HepG2 (cell line): ENCODE data around the gene TFCP2L1. TPM values are rescaled to one million over a fixed set of nuclear protein-coding genes. Genes with fewer than 3 reads are reported as not detected.

Source experiments
- ATAC-seq: fragments of 200-7000 bp; cut with Tn5 transposase; 3 replicates; pipeline ENCODE4 v1.9.1; 2020; ENCODE audit warnings: mild to moderate bottlenecking, moderate library complexity
- BruUV-seq: library from RNA; stranded (reverse); fragments of 400-500 nt; replicated peaks from 2 replicates; lab custom pipeline; 2021; lab: Mats Ljungman, UMichigan
- CTCF ChIA-PET: fragments of 300-600 bp; formaldehyde crosslinking; extraction: SDS; loops from one replicate; lab custom pipeline; 2021; ENCODE audit warnings: low total read pairs, inconsistent platforms, low intra/inter-chr PET ratio; lab: Yijun Ruan, JAX
- POLR2A ChIA-PET: fragments of 350-600 bp; sonication (Branson Sonifier 250); formaldehyde crosslinking; loops from one replicate; lab custom pipeline; 2020; ENCODE audit warnings: antibody characterized with exemption, inconsistent platforms; lab: Yijun Ruan, JAX
- DNase-seq: peaks from one replicate; pipeline ENCODE4 v3.0.0-alpha.2; 2015; ENCODE audit warnings: low spot score
- FAIRE-seq: peaks from 3 replicates; lab custom pipeline; 2011; peaks lifted over from hg19 to GRCh38; lab: Jason Lieb, UNC
- H2AFZ ChIP-seq: one replicate; pipeline ENCODE4 v1.6.1; 2011; ENCODE audit warnings: low read length, inconsistent platforms
- H3K27ac ChIP-seq: fragments of 300-600 bp; 3 replicates; pipeline ENCODE4 v1.8.0; 2011; ENCODE audit warnings: mixed run types, mild to moderate bottlenecking, mixed read lengths, low read length, inconsistent platforms; ENCODE audit not compliant: insufficient read depth; ENCODE audit errors: extremely low read length
- H3K27me3 ChIP-seq, 2 experiments: fragments of 200-600 bp in 1 of 2; 2 replicates in 1 of 2; 3 replicates in 1 of 2; pipeline versions ENCODE4 v1.6.0 to v1.8.0; 2011; ENCODE audit warnings: low read length in 2 of 2, mild to moderate bottlenecking in 2 of 2, moderate library complexity in 2 of 2, inconsistent platforms in 1 of 2; ENCODE audit not compliant: insufficient read depth in 2 of 2, control insufficient read depth in 1 of 2
- H3K36me3 ChIP-seq, 2 experiments: fragments of 200-600 bp in 1 of 2; replicated peaks in 1 of 2; 2 replicates in 1 of 2; 3 replicates in 1 of 2; pipeline versions ENCODE4 v1.5.1 to v1.8.0; 2011; ENCODE audit warnings: low read length in 2 of 2, inconsistent platforms in 1 of 2; ENCODE audit not compliant: insufficient read depth in 2 of 2, control insufficient read depth in 1 of 2
- H3K4me1 ChIP-seq: 2 replicates; pipeline ENCODE4 v1.5.1; 2012; ENCODE audit warnings: low read length, inconsistent platforms; ENCODE audit not compliant: insufficient read depth
- H3K4me2 ChIP-seq: 2 replicates; pipeline ENCODE4 v1.6.0; 2011; ENCODE audit warnings: low read depth, low read length, inconsistent platforms
- H3K4me3 ChIP-seq, 3 experiments: fragments of 200-600 bp in 1 of 3; sonication (generic), shearing (Covaris generic) in 1 of 3; replicated peaks in 1 of 3; 2 replicates each; pipeline ENCODE4 v1.5.1; 2011 to 2016; ENCODE audit warnings: low read length in 3 of 3, inconsistent platforms in 2 of 3, low read depth in 2 of 3, mild to moderate bottlenecking in 2 of 3, control low read depth in 1 of 3, mixed read lengths in 1 of 3; ENCODE audit not compliant: insufficient read depth in 1 of 3
- H3K79me2 ChIP-seq: one replicate; pipeline ENCODE4 v1.6.1; 2011; ENCODE audit warnings: low read length, inconsistent platforms; ENCODE audit not compliant: insufficient read depth
- H3K9ac ChIP-seq: 2 replicates; pipeline ENCODE4 v1.6.0; 2011; ENCODE audit warnings: mild to moderate bottlenecking, low read depth, low read length, inconsistent platforms; ENCODE audit not compliant: insufficient read depth
- H3K9me3 ChIP-seq: 2 replicates; pipeline ENCODE4 v1.5.1; 2012; ENCODE audit warnings: mild to moderate bottlenecking, low read length
- H4K20me1 ChIP-seq: 2 replicates; pipeline ENCODE4 v1.6.0; 2011; ENCODE audit warnings: inconsistent platforms, mild to moderate bottlenecking, low read length, moderate library complexity; ENCODE audit not compliant: insufficient read depth
- CEBPB ChIP-seq: IDR thresholded peaks from 2 replicates; pipeline ENCODE4 v1.6.1; 2011; ENCODE audit warnings: low read depth, low read length, improper control_type of control experiment, borderline replicate concordance
- HNRNPLL ChIP-seq: fragments of 200-400 bp; formaldehyde crosslinking; IDR thresholded peaks from 2 replicates; pipeline ENCODE4 v1.6.1; 2017; ENCODE audit warnings: mild to moderate bottlenecking, low read depth, low read length; ENCODE audit not compliant: poor library complexity, severe bottlenecking
- NR2F2 ChIP-seq: IDR thresholded peaks from 2 replicates; pipeline ENCODE4 v1.6.1; 2012; ENCODE audit warnings: low read depth, inconsistent platforms, borderline replicate concordance
- PHF21A ChIP-seq: sonication (generic); formaldehyde crosslinking; IDR thresholded peaks from 2 replicates; pipeline ENCODE4 v1.5.0; 2020; ENCODE audit warnings: mild to moderate bottlenecking, missing genetic modification reagents
- ZFX ChIP-seq: sonication (generic); formaldehyde crosslinking; IDR thresholded peaks from 2 replicates; pipeline ENCODE4 v1.4.0; 2020; ENCODE audit warnings: mild to moderate bottlenecking, low read depth, missing genetic modification reagents, moderate library complexity
- ZNF317 ChIP-seq: sonication (generic); formaldehyde crosslinking; IDR thresholded peaks from 2 replicates; pipeline ENCODE4 v1.5.0; 2020; ENCODE audit warnings: mild to moderate bottlenecking, missing genetic modification reagents
- ZNF432 ChIP-seq: sonication (generic); formaldehyde crosslinking; IDR thresholded peaks from 2 replicates; pipeline ENCODE4 v1.5.0; 2020; ENCODE audit warnings: missing genetic modification reagents, mild to moderate bottlenecking, borderline replicate concordance
- ZNF605 ChIP-seq: sonication (generic); formaldehyde crosslinking; IDR thresholded peaks from 2 replicates; pipeline ENCODE4 v1.8.0; 2022; ENCODE audit warnings: mild to moderate bottlenecking, missing genetic modification reagents
- ZNF768 ChIP-seq: sonication (generic); formaldehyde crosslinking; IDR thresholded peaks from 2 replicates; pipeline ENCODE4 v1.4.0; 2020; ENCODE audit warnings: missing genetic modification reagents
- WGBS: methylation state at CpG from one replicate; pipeline ENCODE4 v1.1.6; 2017; ENCODE audit warnings: low lambda C conversion rate; 5-methylcytosine and 5-hydroxymethylcytosine counted together
- in situ Hi-C: cut with HindIII; loops from 2 replicates; pipeline ENCODE4 v1.10.0; 2017; ENCODE audit warnings: low pct_unique_long_range_greater_than_20kb; ENCODE audit not compliant: extremely low pct_ligation_motif_present
- intact Hi-C: fragments of 100-400 bp; cut with micrococcal nuclease; formaldehyde crosslinking; loops from one replicate; pipeline ENCODE4 v1.10.0; 2022; ENCODE audit not compliant: unreplicated experiment
- polyA plus RNA-seq, 8 experiments: library from polyadenylated mRNA; depleted of rRNA in 3 of 8; stranded (reverse) in 7 of 8; unstranded in 1 of 8; fragments of >200 nt; fragmentation: Illumina TruSeq in 4 of 8; extraction: Trizol in 4 of 8; gene quantifications; 2 replicates each; pipeline versions ENCODE4 v1.2.1 to v1.2.3, GENCODE V29; 2011 to 2016; ENCODE audit warnings: low read depth in 4 of 8, missing spikeins in 1 of 8, mixed read lengths in 1 of 8; ENCODE audit not compliant: insufficient read depth in 1 of 8
- total RNA-seq, 5 experiments: library from RNA; depleted of rRNA; stranded (reverse); fragments of >200 nt; fragmentation: Illumina TruSeq; extraction: Trizol; gene quantifications; 2 replicates each; pipeline ENCODE4 v1.2.3, GENCODE V29; 2016; ENCODE audit warnings: low read depth in 1 of 5
- TF ChIP-seq, protein P1 (sequence below): sonication (generic); formaldehyde crosslinking; IDR thresholded peaks from 2 replicates; pipeline ENCODE4 v1.4.0; 2020; ENCODE audit warnings: missing genetic modification reagents
- TF ChIP-seq, protein P2 (sequence below): sonication (generic); formaldehyde crosslinking; IDR thresholded peaks from 2 replicates; pipeline ENCODE4 v1.4.0; 2020; ENCODE audit warnings: missing genetic modification reagents
- TF ChIP-seq, protein P3 (sequence below): sonication (generic); formaldehyde crosslinking; IDR thresholded peaks from 2 replicates; pipeline ENCODE4 v1.8.0; 2022; ENCODE audit warnings: low read depth, missing genetic modification reagents

The TFCP2L1 gene
- total and polyA plus RNA-seq, 2 of the 13 experiments (the other 11 are each of a cell fraction or from before 2014, with no cell fraction given): under 0.01 TPM; not detected in 1

DNA sequence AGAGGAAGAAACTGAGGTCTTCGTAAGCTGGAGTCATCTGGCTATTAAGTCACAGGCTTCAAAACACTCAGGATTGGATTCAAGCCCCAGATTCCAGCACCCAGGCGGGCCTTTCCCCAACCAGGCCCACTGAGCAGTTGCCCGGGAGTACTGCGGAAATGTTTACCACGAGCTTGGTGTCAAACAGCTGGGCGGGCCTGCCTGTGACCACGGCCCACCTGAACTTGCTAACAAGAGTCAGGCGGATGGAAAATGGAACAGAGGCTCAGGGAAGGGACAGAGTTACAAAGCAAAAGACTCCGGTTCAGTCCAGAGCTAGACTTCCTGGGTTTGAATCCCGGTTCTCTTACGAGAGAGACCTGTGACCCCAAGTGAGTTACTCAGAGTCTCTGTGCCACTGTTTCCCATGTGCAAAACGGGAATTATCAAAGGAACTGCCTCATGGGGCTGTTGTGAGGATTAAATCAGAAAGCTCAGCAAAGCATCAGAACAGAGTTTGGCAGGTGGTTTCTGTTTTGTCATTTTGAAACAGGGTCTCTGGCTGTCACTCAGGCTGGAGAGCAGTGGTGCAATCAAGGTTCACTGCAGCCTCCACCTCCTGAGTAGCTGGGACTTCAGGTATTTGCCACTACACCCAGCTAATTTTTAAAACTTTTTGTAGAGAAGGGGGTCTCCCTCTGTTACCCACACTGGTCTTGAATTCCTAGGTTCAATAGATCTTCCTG lies 49.0 kb upstream of the TFCP2L1 start:
- 3% methylated on average over 12 of the region's 12 CpGs for WGBS
- H3K4me2 ChIP-seq: peak overlapping the region; percentile 87
- peaks cover 0 to 7% of the 10 kb centered on the region in 2 experiments; a peak in 1 of 5 replicates for H3K27me3 ChIP-seq
- no peak overlapping the region for H3K27ac ChIP-seq
- ChIA-PET POLR2A (no interaction called here), CTCF (no interaction called here)
- FAIRE-seq (no peak), ATAC-seq (peak; percentile 51), DNase-seq (peak; percentile 20)
- no peak overlapping the region for H3K9ac ChIP-seq
- no peaks in the 10 kb centered on the region for H3K9me3 ChIP-seq
- BruUV-seq: no TSS peak
- H3K36me3 ChIP-seq: peaks cover 2 to 11% of the 10 kb centered on the region in 2 experiments; a peak in 4 of 5 replicates
- H3K4me3 ChIP-seq: peak overlapping the region; percentile 21 to 70 (median 39)
- intact Hi-C loops (no loop called here), in situ Hi-C loops (no loop called here)
- no peaks in the 10 kb centered on the region for H3K79me2 ChIP-seq
- peak overlapping the region; percentile 8 for H2AFZ ChIP-seq
- H3K4me1 ChIP-seq: peaks cover 29% of the 10 kb centered on the region
- no peaks in the 10 kb centered on the region for H4K20me1 ChIP-seq
- TF ChIP-seq NR2F2: no peak
- no peak for TF ChIP-seq HNRNPLL
- 0 out of 2 replicates have a peak, but pooled peaks have one; percentile 22 for TF ChIP-seq ZNF605 (CRISPR knock-in tag)
- TF ChIP-seq, protein P1, sequence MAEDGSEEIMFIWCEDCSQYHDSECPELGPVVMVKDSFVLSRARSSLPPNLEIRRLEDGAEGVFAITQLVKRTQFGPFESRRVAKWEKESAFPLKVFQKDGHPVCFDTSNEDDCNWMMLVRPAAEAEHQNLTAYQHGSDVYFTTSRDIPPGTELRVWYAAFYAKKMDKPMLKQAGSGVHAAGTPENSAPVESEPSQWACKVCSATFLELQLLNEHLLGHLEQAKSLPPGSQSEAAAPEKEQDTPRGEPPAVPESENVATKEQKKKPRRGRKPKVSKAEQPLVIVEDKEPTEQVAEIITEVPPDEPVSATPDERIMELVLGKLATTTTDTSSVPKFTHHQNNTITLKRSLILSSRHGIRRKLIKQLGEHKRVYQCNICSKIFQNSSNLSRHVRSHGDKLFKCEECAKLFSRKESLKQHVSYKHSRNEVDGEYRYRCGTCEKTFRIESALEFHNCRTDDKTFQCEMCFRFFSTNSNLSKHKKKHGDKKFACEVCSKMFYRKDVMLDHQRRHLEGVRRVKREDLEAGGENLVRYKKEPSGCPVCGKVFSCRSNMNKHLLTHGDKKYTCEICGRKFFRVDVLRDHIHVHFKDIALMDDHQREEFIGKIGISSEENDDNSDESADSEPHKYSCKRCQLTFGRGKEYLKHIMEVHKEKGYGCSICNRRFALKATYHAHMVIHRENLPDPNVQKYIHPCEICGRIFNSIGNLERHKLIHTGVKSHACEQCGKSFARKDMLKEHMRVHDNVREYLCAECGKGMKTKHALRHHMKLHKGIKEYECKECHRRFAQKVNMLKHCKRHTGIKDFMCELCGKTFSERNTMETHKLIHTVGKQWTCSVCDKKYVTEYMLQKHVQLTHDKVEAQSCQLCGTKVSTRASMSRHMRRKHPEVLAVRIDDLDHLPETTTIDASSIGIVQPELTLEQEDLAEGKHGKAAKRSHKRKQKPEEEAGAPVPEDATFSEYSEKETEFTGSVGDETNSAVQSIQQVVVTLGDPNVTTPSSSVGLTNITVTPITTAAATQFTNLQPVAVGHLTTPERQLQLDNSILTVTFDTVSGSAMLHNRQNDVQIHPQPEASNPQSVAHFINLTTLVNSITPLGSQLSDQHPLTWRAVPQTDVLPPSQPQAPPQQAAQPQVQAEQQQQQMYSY (CRISPR knock-in tag): peak; percentile 88
- TF ChIP-seq PHF21A (CRISPR knock-in tag): peak; percentile 24; the same call in 1 of the 2 replicates
- peak; percentile 38; the same call in 1 of the 2 replicates for TF ChIP-seq CEBPB
- TF ChIP-seq ZNF317 (CRISPR knock-in tag): no peak
- peak; percentile 53 for TF ChIP-seq ZFX (CRISPR knock-in tag)
- TF ChIP-seq, protein P2, sequence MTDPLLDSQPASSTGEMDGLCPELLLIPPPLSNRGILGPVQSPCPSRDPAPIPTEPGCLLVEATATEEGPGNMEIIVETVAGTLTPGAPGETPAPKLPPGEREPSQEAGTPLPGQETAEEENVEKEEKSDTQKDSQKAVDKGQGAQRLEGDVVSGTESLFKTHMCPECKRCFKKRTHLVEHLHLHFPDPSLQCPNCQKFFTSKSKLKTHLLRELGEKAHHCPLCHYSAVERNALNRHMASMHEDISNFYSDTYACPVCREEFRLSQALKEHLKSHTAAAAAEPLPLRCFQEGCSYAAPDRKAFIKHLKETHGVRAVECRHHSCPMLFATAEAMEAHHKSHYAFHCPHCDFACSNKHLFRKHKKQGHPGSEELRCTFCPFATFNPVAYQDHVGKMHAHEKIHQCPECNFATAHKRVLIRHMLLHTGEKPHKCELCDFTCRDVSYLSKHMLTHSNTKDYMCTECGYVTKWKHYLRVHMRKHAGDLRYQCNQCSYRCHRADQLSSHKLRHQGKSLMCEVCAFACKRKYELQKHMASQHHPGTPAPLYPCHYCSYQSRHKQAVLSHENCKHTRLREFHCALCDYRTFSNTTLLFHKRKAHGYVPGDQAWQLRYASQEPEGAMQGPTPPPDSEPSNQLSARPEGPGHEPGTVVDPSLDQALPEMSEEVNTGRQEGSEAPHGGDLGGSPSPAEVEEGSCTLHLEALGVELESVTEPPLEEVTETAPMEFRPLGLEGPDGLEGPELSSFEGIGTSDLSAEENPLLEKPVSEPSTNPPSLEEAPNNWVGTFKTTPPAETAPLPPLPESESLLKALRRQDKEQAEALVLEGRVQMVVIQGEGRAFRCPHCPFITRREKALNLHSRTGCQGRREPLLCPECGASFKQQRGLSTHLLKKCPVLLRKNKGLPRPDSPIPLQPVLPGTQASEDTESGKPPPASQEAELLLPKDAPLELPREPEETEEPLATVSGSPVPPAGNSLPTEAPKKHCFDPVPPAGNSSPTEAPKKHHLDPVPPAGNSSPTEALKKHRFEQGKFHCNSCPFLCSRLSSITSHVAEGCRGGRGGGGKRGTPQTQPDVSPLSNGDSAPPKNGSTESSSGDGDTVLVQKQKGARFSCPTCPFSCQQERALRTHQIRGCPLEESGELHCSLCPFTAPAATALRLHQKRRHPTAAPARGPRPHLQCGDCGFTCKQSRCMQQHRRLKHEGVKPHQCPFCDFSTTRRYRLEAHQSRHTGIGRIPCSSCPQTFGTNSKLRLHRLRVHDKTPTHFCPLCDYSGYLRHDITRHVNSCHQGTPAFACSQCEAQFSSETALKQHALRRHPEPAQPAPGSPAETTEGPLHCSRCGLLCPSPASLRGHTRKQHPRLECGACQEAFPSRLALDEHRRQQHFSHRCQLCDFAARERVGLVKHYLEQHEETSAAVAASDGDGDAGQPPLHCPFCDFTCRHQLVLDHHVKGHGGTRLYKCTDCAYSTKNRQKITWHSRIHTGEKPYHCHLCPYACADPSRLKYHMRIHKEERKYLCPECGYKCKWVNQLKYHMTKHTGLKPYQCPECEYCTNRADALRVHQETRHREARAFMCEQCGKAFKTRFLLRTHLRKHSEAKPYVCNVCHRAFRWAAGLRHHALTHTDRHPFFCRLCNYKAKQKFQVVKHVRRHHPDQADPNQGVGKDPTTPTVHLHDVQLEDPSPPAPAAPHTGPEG (CRISPR knock-in tag): 0 out of 2 replicates have a peak, but pooled peaks have one; percentile 17
- TF ChIP-seq, protein P3, sequence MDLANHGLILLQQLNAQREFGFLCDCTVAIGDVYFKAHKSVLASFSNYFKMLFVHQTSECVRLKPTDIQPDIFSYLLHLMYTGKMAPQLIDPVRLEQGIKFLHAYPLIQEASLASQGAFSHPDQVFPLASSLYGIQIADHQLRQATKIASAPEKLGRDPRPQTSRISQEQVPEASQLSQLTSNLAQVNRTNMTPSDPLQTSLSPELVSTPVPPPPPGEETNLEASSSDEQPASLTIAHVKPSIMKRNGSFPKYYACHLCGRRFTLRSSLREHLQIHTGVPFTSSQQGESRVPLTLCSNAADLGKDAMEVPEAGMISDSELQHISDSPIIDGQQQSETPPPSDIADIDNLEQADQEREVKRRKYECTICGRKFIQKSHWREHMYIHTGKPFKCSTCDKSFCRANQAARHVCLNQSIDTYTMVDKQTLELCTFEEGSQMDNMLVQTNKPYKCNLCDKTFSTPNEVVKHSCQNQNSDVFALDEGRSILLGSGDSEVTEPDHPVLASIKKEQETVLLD: no peak
- TF ChIP-seq ZNF432 (CRISPR knock-in tag): no peak
- 0 out of 2 replicates have a peak, but pooled peaks have one; percentile 30 for TF ChIP-seq ZNF768
